Endothelial cell of umbilical vein (primary cell): ENCODE data around the gene KAT7.

Source experiments
- CTCF ChIP-seq, 2 donors: IDR thresholded peaks; 1 replicate in 1 of 2; 2 replicates in 1 of 2; pipeline ENCODE4 v1.5.1; 2011; ENCODE audit warnings: low read length in 2 of 2, mild to moderate bottlenecking in 2 of 2, moderate library complexity in 2 of 2, control low read depth in 1 of 2, inconsistent platforms in 1 of 2, low read depth in 1 of 2; ENCODE audit not compliant: insufficient read depth in 1 of 2; ENCODE audit errors: extremely low read depth in 1 of 2
- JUN ChIP-seq: IDR thresholded peaks from 2 replicates; pipeline ENCODE4 v1.6.1; 2011; ENCODE audit warnings: borderline replicate concordance, low read depth; ENCODE audit not compliant: insufficient read length, insufficient read depth
- POLR2A ChIP-seq: IDR thresholded peaks from 2 replicates; pipeline ENCODE4 v1.6.1; 2012; ENCODE audit warnings: low read depth, mild to moderate bottlenecking, control low read depth, low read length
- POLR2AphosphoS5 ChIP-seq: IDR thresholded peaks from 2 replicates; pipeline ENCODE4 v1.6.1; 2012; ENCODE audit warnings: low read depth, mild to moderate bottlenecking, control low read depth, low read length, moderate library complexity; ENCODE audit not compliant: insufficient read depth

DNA sequence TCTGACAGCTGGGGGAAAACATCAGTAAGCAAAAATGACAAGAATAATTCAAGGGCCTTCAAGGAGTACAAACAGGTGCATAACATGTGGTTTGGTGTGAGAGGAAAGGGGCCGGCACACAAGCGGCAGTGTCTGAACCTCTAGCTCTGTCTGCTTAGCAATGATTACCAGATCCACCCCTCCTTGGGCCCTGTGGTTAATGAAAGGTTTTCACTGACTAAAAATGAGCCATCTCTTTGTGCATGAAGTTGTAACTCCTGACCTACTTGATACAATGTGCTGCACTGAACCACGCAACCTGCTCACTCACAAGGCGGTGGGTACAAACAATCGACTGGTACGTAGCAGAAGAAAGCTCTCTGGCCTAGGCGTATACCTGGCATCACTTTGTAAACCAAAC is 39.7 kb upstream of the KAT7 start:
- TF ChIP-seq CTCF (IDR thresholded peaks at IDR 0.05; ENCODE audit: extremely low read depth in 1 of 2, insufficient read depth in 1 of 2, low read depth in 1 of 2, low read length in 2 of 2): no peak
- no peak for TF ChIP-seq POLR2AphosphoS5
- no peak for TF ChIP-seq JUN
- no peak for TF ChIP-seq POLR2A
